ENCODE measurements around the gene CSMD2. TPM values are rescaled to one million over a fixed set of nuclear protein-coding genes. Genes with fewer than 3 reads are reported as not detected.

The CSMD2 gene
- total RNA-seq, 1 donor from 2014 or later: 2.6 TPM

GRCh38 chr1:33790577-33790976 is 374.5 kb downstream of the CSMD2 start:
- no peak overlapping the region for H3K27ac Mint-ChIP-seq
- H3K4me3 ChIP-seq: no peak overlapping the region
- no peaks in the 10 kb centered on the region for H3F3A ChIP-seq (ENCODE audit: low read depth)
- no peak overlapping the region for H3K27ac ChIP-seq
- no peak overlapping the region for H2AFZ ChIP-seq (replicated peaks)
- no peaks in the 10 kb centered on the region for H3K27me3 ChIP-seq
- no peaks in the 10 kb centered on the region for H3K9me3 ChIP-seq (ENCODE audit: low read depth)
- H3K36me3 Mint-ChIP-seq: no peaks in the 10 kb centered on the region
- H3K4me3 Mint-ChIP-seq: no peak overlapping the region
- no peaks in the 10 kb centered on the region for H3K9me3 Mint-ChIP-seq
- H3K27me3 Mint-ChIP-seq (ENCODE audit: insufficient read depth, low read depth): peaks cover 3% of the 10 kb centered on the region
- no peaks in the 10 kb centered on the region for H3K4me1 ChIP-seq
- no peaks in the 10 kb centered on the region for H3K4me1 Mint-ChIP-seq
- DNase-seq (ENCODE audit: low spot score): no peak
- H3K9ac ChIP-seq: no peak overlapping the region
- no peak overlapping the region for H3K4me2 ChIP-seq
- TF ChIP-seq EZH2 (IDR thresholded peaks at IDR 0.05) (no peak), EZH2phosphoT487 (IDR thresholded peaks at IDR 0.05) (no peak), CTCF (IDR thresholded peaks at IDR 0.05) (no peak)
- no peaks in the 10 kb centered on the region for H3K36me3 ChIP-seq
- H4K20me1 ChIP-seq (ENCODE audit: low read depth): no peaks in the 10 kb centered on the region
- no peaks in the 10 kb centered on the region for H3K79me2 ChIP-seq (ENCODE audit: low read depth)

- Histone ChIP-seq H2AFZ (replicated peaks) (no peak overlapping the region), H3K79me2 (ENCODE audit: low read depth) (no peaks in the 10 kb centered on the region), H3K27ac (no peak overlapping the region), H4K20me1 (ENCODE audit: low read depth) (no peaks in the 10 kb centered on the region), H3K4me1 (no peaks in the 10 kb centered on the region), H3K4me2 (no peak overlapping the region), H3F3A (ENCODE audit: low read depth) (no peaks in the 10 kb centered on the region), H3K9me3 (ENCODE audit: low read depth) (no peaks in the 10 kb centered on the region), H3K27me3 (no peaks in the 10 kb centered on the region), H3K9ac (no peak overlapping the region), H3K4me3 (no peak overlapping the region), H3K36me3 (no peaks in the 10 kb centered on the region)
- no peak overlapping the region for H3K4me3 Mint-ChIP-seq
- no peaks in the 10 kb centered on the region for H3K27me3 Mint-ChIP-seq (ENCODE audit: insufficient read depth, low read depth)
- H3K4me1 Mint-ChIP-seq: peaks cover 3% of the 10 kb centered on the region
- H3K27ac Mint-ChIP-seq: no peak overlapping the region
- no peaks in the 10 kb centered on the region for H3K9me3 Mint-ChIP-seq
- DNase-seq (ENCODE audit: low spot score): no peak
- TF ChIP-seq EZH2 (IDR thresholded peaks at IDR 0.05) (no peak), CTCF (IDR thresholded peaks at IDR 0.05) (no peak)
- no peaks in the 10 kb centered on the region for H3K36me3 Mint-ChIP-seq
Measured at GRCh38 chr1:33784876-33785275, 380.2 kb downstream of the CSMD2 start.

- no peak overlapping the region for H3K4me3 ChIP-seq
- H3K79me2 ChIP-seq (ENCODE audit: low read depth): no peaks in the 10 kb centered on the region
- no peaks in the 10 kb centered on the region for H3K27me3 ChIP-seq
- H3K9me3 Mint-ChIP-seq: no peaks in the 10 kb centered on the region
- no peaks in the 10 kb centered on the region for H3F3A ChIP-seq (ENCODE audit: low read depth)
- TF ChIP-seq EZH2phosphoT487 (IDR thresholded peaks at IDR 0.05) (no peak), EZH2 (IDR thresholded peaks at IDR 0.05) (no peak), CTCF (IDR thresholded peaks at IDR 0.05) (no peak)
- peaks cover 3% of the 10 kb centered on the region for H3K4me1 Mint-ChIP-seq
- no peak overlapping the region for H3K27ac Mint-ChIP-seq
- no peak overlapping the region for H3K4me2 ChIP-seq
- no peak overlapping the region for H2AFZ ChIP-seq (replicated peaks)
- H3K36me3 ChIP-seq: no peaks in the 10 kb centered on the region
- no peaks in the 10 kb centered on the region for H3K27me3 Mint-ChIP-seq (ENCODE audit: insufficient read depth, low read depth)
- H3K9me3 ChIP-seq (ENCODE audit: low read depth): no peaks in the 10 kb centered on the region
- DNase-seq (ENCODE audit: low spot score): no peak
- H3K4me3 Mint-ChIP-seq: no peak overlapping the region
- H3K4me1 ChIP-seq: no peaks in the 10 kb centered on the region
- no peaks in the 10 kb centered on the region for H3K36me3 Mint-ChIP-seq
- H3K9ac ChIP-seq: no peak overlapping the region
- no peaks in the 10 kb centered on the region for H4K20me1 ChIP-seq (ENCODE audit: low read depth)
- no peak overlapping the region for H3K27ac ChIP-seq
Measured at GRCh38 chr1:33782776-33783175, 382.3 kb downstream of the CSMD2 start.

- Histone ChIP-seq H3K27me3 (no peaks in the 10 kb centered on the region), H3K36me3 (no peaks in the 10 kb centered on the region), H3K4me1 (no peaks in the 10 kb centered on the region), H3K27ac (no peak overlapping the region), H4K20me1 (ENCODE audit: low read depth) (no peaks in the 10 kb centered on the region), H3K9ac (no peak overlapping the region), H3K9me3 (ENCODE audit: low read depth) (no peaks in the 10 kb centered on the region), H3K79me2 (ENCODE audit: low read depth) (no peaks in the 10 kb centered on the region), H3F3A (ENCODE audit: low read depth) (no peaks in the 10 kb centered on the region), H2AFZ (replicated peaks) (no peak overlapping the region), H3K4me2 (no peak overlapping the region), H3K4me3 (no peak overlapping the region)
- H3K27me3 Mint-ChIP-seq (ENCODE audit: insufficient read depth, low read depth): no peaks in the 10 kb centered on the region
- TF ChIP-seq EZH2phosphoT487 (IDR thresholded peaks at IDR 0.05) (no peak), CTCF (IDR thresholded peaks at IDR 0.05) (no peak), EZH2 (IDR thresholded peaks at IDR 0.05) (no peak)
- H3K36me3 Mint-ChIP-seq: no peaks in the 10 kb centered on the region
- H3K4me3 Mint-ChIP-seq: no peak overlapping the region
- no peak for DNase-seq (ENCODE audit: low spot score)
- H3K4me1 Mint-ChIP-seq: peaks cover 3% of the 10 kb centered on the region
- H3K9me3 Mint-ChIP-seq: no peaks in the 10 kb centered on the region
- H3K27ac Mint-ChIP-seq: no peak overlapping the region
Measured at GRCh38 chr1:33781652-33782051, 383.4 kb downstream of the CSMD2 start.

Data from neural progenitor cell (in vitro differentiated cells).